NCI-H2196 (cell line): ENCODE data around the gene NACC1.

Source experiments
- DNase-seq: peaks from one replicate; lab custom pipeline; 2025; ENCODE audit not compliant: unreplicated experiment; lab: John Stamatoyannopoulos, UW

NACC1 gene

DNA sequence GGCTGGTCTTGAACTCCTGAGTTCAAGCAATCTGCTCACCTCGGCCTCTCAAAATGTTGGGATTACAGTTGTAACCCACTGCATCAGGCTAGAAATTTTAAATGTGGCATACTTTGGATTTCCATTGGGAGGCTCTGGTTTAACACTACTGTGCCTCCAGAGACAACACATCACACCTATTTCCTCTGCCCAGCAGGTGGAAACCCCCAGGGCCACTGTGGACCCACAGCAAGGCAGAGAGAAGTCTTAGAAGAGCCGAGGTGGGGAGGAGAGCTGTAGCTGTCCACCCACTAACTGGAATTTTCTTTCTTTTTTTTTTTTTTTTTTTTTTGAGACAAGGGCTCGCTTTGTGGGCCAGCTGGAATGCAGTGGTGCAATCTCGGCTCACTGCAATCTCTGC lies 71.5 kb downstream of the NACC1 start:
- no peak for DNase-seq
